Posterior cingulate gyrus (tissue), 11 donors: Measurements from ENCODE around the gene PEMT.
A peak's percentile ranks its signal among the peaks of the same experiment; 100 is the strongest.
"Not testable (repeated sequence)": the region's sequence is repeated elsewhere in the genome, so short reads cannot be mapped to it uniquely, and the experiment has no call there.

Source experiments
- DNase-seq, 10 donors: peaks; one replicate each; pipeline versions ENCODE4 v3.0.0 to v3.0.0-alpha.2; 2020 to 2021; ENCODE audit warnings: mixed read lengths in 3 of 10
- intact Hi-C: fragments of 100-400 bp; cut with DNase I; formaldehyde crosslinking; loops from one replicate; pipeline ENCODE4 v1.15.1; 2023

The PEMT gene

GRCh38 chr17:17591355-17592298, at the start of gene PEMT:
Gene PEMT (minus strand): TSS chr17:17591708. CDS start chr17:17591626, 82 bp downstream.
- intact Hi-C loops, result loop anchor here (1.0 kb wide), 1 partner anchor 95 kb away; the partner anchor contains the start of gene RASD1
- peak; percentile 94 to 100 (median 98) for DNase-seq

- intact Hi-C loops, result not testable (repeated sequence)
- DNase-seq, result peak in 2 of 10 donors; percentile 55 to 82
Measured at GRCh38 chr17:17639661-17640270, 48.3 kb upstream of the PEMT start.

- peak in 1 of 10 donors; percentile 39 for DNase-seq
- intact Hi-C loops, result no loop called here
Measured at GRCh38 chr17:17638467-17638866, 47.0 kb upstream of the PEMT start.

- DNase-seq, result peak in 1 of 10 donors; percentile 7
- intact Hi-C loops, result no loop called here
Measured at GRCh38 chr17:17636272-17636885, 44.9 kb upstream of the PEMT start.

- intact Hi-C loops, result not testable (repeated sequence)
- peak in 2 of 10 donors; percentile 32 to 41 for DNase-seq
Measured at GRCh38 chr17:17635537-17636271, 44.2 kb upstream of the PEMT start.

- intact Hi-C loops, result no loop called here
- peak in 1 of 10 donors; percentile 52 for DNase-seq
Measured at GRCh38 chr17:17635126-17635525, 43.6 kb upstream of the PEMT start.

GRCh38 chr17:17633310-17633709, 41.8 kb upstream of the PEMT start:
- intact Hi-C loops, result no loop called here
- DNase-seq, result peak in 2 of 10 donors; percentile 39 to 55

GRCh38 chr17:17632690-17633089, 41.2 kb upstream of the PEMT start:
- peak in 1 of 10 donors; percentile 1 for DNase-seq

GRCh38 chr17:17628388-17629008, 37.0 kb upstream of the PEMT start:
- intact Hi-C loops, result no loop called here
- peak in 2 of 10 donors; percentile 13 to 27 for DNase-seq

More at GRCh38 chr17:17632690-17633089, 41.2 kb upstream of the PEMT start:
- intact Hi-C loops, result not testable (repeated sequence)

GRCh38 chr17:17626840-17627239, 35.3 kb upstream of the PEMT start:
- intact Hi-C loops, result no loop called here
- peak in 1 of 10 donors; percentile 67 for DNase-seq

GRCh38 chr17:17626151-17626805, 34.8 kb upstream of the PEMT start:
- intact Hi-C loops, result no loop called here
- DNase-seq, result peak in 1 of 10 donors; percentile 81

GRCh38 chr17:17624741-17625140, 33.2 kb upstream of the PEMT start:
- DNase-seq, result peak in 2 of 10 donors; percentile 37 to 55

GRCh38 chr17:17623904-17624303, 32.4 kb upstream of the PEMT start:
- intact Hi-C loops, result no loop called here
- DNase-seq, result peak in 3 of 10 donors; percentile 14 to 58 (median 37)

More at GRCh38 chr17:17624741-17625140, 33.2 kb upstream of the PEMT start:
- intact Hi-C loops, result no loop called here

GRCh38 chr17:17621254-17621653, 29.7 kb upstream of the PEMT start:
- intact Hi-C loops, result no loop called here
- no peak for DNase-seq

GRCh38 chr17:17613708-17614114, 22.2 kb upstream of the PEMT start:
- intact Hi-C loops, result no loop called here

GRCh38 chr17:17612085-17613022, 20.8 kb upstream of the PEMT start:
- DNase-seq, result peak in 1 of 10 donors; percentile 30
- intact Hi-C loops, result no loop called here

More at GRCh38 chr17:17613708-17614114, 22.2 kb upstream of the PEMT start:
- peak in 5 of 10 donors; percentile 20 to 80 (median 27) for DNase-seq

- peak in 1 of 10 donors; percentile 41 for DNase-seq
- intact Hi-C loops, result no loop called here
Measured at GRCh38 chr17:17609121-17609520, 17.6 kb upstream of the PEMT start.
